HCT116 (cell line): ENCODE data around the gene TRIM27.

ENCODE experiments used
- EZH2 ChIP-seq: fragments of 200-600 bp; sonication (generic); IDR thresholded peaks from 2 replicates; pipeline ENCODE4 v1.6.1; 2017; ENCODE audit warnings: antibody characterized with exemption, mixed run types
- JUND ChIP-seq: IDR thresholded peaks from 2 replicates; pipeline ENCODE4 v1.6.1; 2012
- MAX ChIP-seq: IDR thresholded peaks from 2 replicates; pipeline ENCODE4 v1.6.1; 2012
- POLR2A ChIP-seq: IDR thresholded peaks from 2 replicates; pipeline ENCODE4 v1.7.0; 2011; ENCODE audit warnings: borderline replicate concordance; ENCODE audit not compliant: insufficient read depth, insufficient read length; ENCODE audit errors: extremely low read depth
- POLR2AphosphoS5 ChIP-seq: IDR thresholded peaks from 2 replicates; pipeline ENCODE4 v1.6.1; 2011; ENCODE audit warnings: mild to moderate bottlenecking, low read depth, low read length, moderate library complexity
- SIN3A ChIP-seq: IDR thresholded peaks from 2 replicates; pipeline ENCODE4 v1.6.1; 2012; ENCODE audit warnings: low read depth
- SP1 ChIP-seq: IDR thresholded peaks from 2 replicates; pipeline ENCODE4 v1.6.1; 2012; ENCODE audit warnings: low read depth
- TCF7L2 ChIP-seq: IDR thresholded peaks from 2 replicates; pipeline ENCODE4 v1.7.0; 2011; ENCODE audit warnings: borderline replicate concordance, inconsistent platforms; ENCODE audit not compliant: insufficient read depth, insufficient read length; ENCODE audit errors: extremely low read depth
- ZNF274 ChIP-seq: fragments of 200-500 bp; sonication (Bioruptor generic); IDR thresholded peaks from 2 replicates; pipeline ENCODE4 v1.6.1; 2014; ENCODE audit warnings: mild to moderate bottlenecking, low read depth, low read length, inconsistent platforms
- TF ChIP-seq, protein P1 (sequence below), 3 experiments: fragments of 200-600 bp in 1 of 3; sonication (generic) in 1 of 3; IDR thresholded peaks in 2 of 3; conservative IDR thresholded peaks in 1 of 3; 2 replicates each; pipeline ENCODE4 v1.5.1; 2012 to 2017; ENCODE audit warnings: low read depth in 2 of 3, low read length in 2 of 3, antibody characterized with exemption in 1 of 3, borderline replicate concordance in 1 of 3, control low read depth in 1 of 3, mild to moderate bottlenecking in 1 of 3, mixed read lengths in 1 of 3, mixed run types in 1 of 3, moderate library complexity in 1 of 3; ENCODE audit not compliant: insufficient read depth in 1 of 3
- TF ChIP-seq, protein P2 (sequence below): IDR thresholded peaks from 2 replicates; pipeline ENCODE4 v1.6.1; 2012; ENCODE audit warnings: low read depth

GRCh38 chr6:28968476-28968875 is 44.7 kb upstream of the TRIM27 start:
- TF ChIP-seq, protein P1, sequence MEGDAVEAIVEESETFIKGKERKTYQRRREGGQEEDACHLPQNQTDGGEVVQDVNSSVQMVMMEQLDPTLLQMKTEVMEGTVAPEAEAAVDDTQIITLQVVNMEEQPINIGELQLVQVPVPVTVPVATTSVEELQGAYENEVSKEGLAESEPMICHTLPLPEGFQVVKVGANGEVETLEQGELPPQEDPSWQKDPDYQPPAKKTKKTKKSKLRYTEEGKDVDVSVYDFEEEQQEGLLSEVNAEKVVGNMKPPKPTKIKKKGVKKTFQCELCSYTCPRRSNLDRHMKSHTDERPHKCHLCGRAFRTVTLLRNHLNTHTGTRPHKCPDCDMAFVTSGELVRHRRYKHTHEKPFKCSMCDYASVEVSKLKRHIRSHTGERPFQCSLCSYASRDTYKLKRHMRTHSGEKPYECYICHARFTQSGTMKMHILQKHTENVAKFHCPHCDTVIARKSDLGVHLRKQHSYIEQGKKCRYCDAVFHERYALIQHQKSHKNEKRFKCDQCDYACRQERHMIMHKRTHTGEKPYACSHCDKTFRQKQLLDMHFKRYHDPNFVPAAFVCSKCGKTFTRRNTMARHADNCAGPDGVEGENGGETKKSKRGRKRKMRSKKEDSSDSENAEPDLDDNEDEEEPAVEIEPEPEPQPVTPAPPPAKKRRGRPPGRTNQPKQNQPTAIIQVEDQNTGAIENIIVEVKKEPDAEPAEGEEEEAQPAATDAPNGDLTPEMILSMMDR (IDR thresholded peaks at IDR 0.05 in 2 of 3, conservative IDR thresholded peaks at IDR 0.05 in 1 of 3; ENCODE audit: borderline replicate concordance in 1 of 3, insufficient read depth in 1 of 3, low read depth in 2 of 3, low read length in 2 of 3) = no peak
- no peak for TF ChIP-seq POLR2AphosphoS5
- TF ChIP-seq SIN3A = no peak
- no peak for TF ChIP-seq EZH2
- no peak for TF ChIP-seq MAX
- TF ChIP-seq ZNF274 = no peak
- no peak for TF ChIP-seq SP1
- TF ChIP-seq JUND = no peak
- TF ChIP-seq TCF7L2 = no peak
- no peak for TF ChIP-seq POLR2A
- TF ChIP-seq, protein P2, sequence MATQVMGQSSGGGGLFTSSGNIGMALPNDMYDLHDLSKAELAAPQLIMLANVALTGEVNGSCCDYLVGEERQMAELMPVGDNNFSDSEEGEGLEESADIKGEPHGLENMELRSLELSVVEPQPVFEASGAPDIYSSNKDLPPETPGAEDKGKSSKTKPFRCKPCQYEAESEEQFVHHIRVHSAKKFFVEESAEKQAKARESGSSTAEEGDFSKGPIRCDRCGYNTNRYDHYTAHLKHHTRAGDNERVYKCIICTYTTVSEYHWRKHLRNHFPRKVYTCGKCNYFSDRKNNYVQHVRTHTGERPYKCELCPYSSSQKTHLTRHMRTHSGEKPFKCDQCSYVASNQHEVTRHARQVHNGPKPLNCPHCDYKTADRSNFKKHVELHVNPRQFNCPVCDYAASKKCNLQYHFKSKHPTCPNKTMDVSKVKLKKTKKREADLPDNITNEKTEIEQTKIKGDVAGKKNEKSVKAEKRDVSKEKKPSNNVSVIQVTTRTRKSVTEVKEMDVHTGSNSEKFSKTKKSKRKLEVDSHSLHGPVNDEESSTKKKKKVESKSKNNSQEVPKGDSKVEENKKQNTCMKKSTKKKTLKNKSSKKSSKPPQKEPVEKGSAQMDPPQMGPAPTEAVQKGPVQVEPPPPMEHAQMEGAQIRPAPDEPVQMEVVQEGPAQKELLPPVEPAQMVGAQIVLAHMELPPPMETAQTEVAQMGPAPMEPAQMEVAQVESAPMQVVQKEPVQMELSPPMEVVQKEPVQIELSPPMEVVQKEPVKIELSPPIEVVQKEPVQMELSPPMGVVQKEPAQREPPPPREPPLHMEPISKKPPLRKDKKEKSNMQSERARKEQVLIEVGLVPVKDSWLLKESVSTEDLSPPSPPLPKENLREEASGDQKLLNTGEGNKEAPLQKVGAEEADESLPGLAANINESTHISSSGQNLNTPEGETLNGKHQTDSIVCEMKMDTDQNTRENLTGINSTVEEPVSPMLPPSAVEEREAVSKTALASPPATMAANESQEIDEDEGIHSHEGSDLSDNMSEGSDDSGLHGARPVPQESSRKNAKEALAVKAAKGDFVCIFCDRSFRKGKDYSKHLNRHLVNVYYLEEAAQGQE = no peak
